Measurements from ENCODE around the gene PPP1R13L.

DNA sequence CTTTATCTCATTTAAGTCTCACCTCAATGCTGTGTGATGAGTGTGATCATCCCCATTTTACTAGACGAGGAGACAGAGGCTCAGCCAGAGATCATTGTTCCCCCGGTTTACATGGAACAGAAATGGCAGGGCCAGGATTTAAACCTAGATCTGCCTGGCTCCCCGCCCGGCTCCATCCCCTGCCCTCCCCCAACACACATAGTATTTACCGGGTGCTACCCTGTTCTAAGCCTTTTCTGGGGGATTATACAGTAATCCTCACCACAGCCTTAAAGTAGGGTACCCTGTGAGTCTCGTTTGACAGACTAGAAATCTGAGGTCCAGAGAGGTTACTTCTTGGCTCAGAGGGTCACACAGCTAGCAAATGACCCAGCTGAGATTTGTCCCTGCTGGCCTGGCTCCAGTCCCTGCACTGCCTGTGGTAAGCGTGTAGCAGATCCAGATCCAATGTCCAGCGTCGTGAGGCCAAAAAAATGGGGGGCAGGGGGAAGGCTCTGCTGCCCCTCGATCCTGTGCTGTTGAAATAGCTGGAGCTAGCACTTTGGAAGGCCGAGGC is 68.1 kb downstream of the PPP1R13L start:
- TF ChIP-seq FOXA1 (IDR thresholded peaks at IDR 0.05): no peak
- TF ChIP-seq, protein P1, sequence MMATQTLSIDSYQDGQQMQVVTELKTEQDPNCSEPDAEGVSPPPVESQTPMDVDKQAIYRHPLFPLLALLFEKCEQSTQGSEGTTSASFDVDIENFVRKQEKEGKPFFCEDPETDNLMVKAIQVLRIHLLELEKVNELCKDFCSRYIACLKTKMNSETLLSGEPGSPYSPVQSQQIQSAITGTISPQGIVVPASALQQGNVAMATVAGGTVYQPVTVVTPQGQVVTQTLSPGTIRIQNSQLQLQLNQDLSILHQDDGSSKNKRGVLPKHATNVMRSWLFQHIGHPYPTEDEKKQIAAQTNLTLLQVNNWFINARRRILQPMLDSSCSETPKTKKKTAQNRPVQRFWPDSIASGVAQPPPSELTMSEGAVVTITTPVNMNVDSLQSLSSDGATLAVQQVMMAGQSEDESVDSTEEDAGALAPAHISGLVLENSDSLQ (IDR thresholded peaks at IDR 0.05): no peak
- no peak for TF ChIP-seq BHLHE40 (IDR thresholded peaks at IDR 0.05; ENCODE audit: borderline replicate concordance)
- no peak for TF ChIP-seq FOXK2 (IDR thresholded peaks at IDR 0.05)
- TF ChIP-seq NFRKB (IDR thresholded peaks at IDR 0.05): no peak
